SK-N-SH (cell line): ENCODE measurements around the gene F2RL3. TPM values are rescaled to one million over a fixed set of nuclear protein-coding genes. Genes with fewer than 3 reads are reported as not detected.

ENCODE experiments used
- CTCF ChIA-PET: fragments of 300-600, 350-600 bp; formaldehyde crosslinking; extraction: SDS; loops from one replicate; lab custom pipeline; 2021; lab: Yijun Ruan, JAX
- POLR2A ChIA-PET: fragments of 350-600 bp; sonication (Branson Sonifier 250); formaldehyde crosslinking; extraction: SDS; loops from one replicate; lab custom pipeline; 2020; ENCODE audit warnings: antibody characterized with exemption, inconsistent platforms; lab: Yijun Ruan, JAX
- DNase-seq: peaks from one replicate; pipeline ENCODE4 v3.0.0; 2012
- H2AFZ ChIP-seq: fragments of 200-600 bp; sonication (generic); 2 replicates; pipeline ENCODE4 v1.8.1; 2016; ENCODE audit warnings: antibody characterized with exemption, mild to moderate bottlenecking, low read depth
- H3F3A ChIP-seq: fragments of 200-600 bp; sonication (generic); replicated peaks from 2 replicates; pipeline ENCODE3; 2016; ENCODE audit warnings: antibody characterized with exemption, mild to moderate bottlenecking; ENCODE audit not compliant: insufficient read depth
- H3K27ac ChIP-seq, 2 experiments: fragments of 200-500 bp in 1 of 2; fragments of 200-600 bp in 1 of 2; sonication (Bioruptor generic) in 1 of 2; sonication (generic), shearing (Covaris generic) in 1 of 2; 2 replicates each; pipeline versions ENCODE4 v1.5.1 to v1.6.1; 2014 to 2016; ENCODE audit warnings: low read depth in 2 of 2, inconsistent platforms in 1 of 2, low read length in 1 of 2, mild to moderate bottlenecking in 1 of 2, mixed read lengths in 1 of 2
- H3K27me3 ChIP-seq: fragments of 200-600 bp; sonication (generic), shearing (Covaris generic); 2 replicates; pipeline ENCODE4 v1.6.1; 2016; ENCODE audit warnings: mixed run types; ENCODE audit not compliant: insufficient read depth
- H3K36me3 ChIP-seq, 2 experiments: fragments of 200-500 bp in 1 of 2; fragments of 200-600 bp in 1 of 2; sonication (Bioruptor generic) in 1 of 2; sonication (generic) in 1 of 2; replicated peaks in 1 of 2; 2 replicates each; pipeline versions ENCODE3 to v1.5.1; 2014 to 2016; ENCODE audit warnings: low read length in 1 of 2, mild to moderate bottlenecking in 1 of 2; ENCODE audit not compliant: insufficient read depth in 2 of 2, control insufficient read depth in 1 of 2
- H3K4me1 ChIP-seq, 2 experiments: fragments of 200-500 bp in 1 of 2; fragments of 200-600 bp in 1 of 2; sonication (Bioruptor generic) in 1 of 2; sonication (generic), shearing (Covaris generic) in 1 of 2; 2 replicates each; pipeline versions ENCODE4 v1.5.1 to v1.6.1; 2014 to 2016; ENCODE audit warnings: low read depth in 1 of 2, low read length in 1 of 2, mixed run types in 1 of 2; ENCODE audit not compliant: insufficient read depth in 2 of 2, control insufficient read depth in 1 of 2
- H3K4me2 ChIP-seq: fragments of 200-600 bp; sonication (generic), shearing (Covaris generic); 2 replicates; pipeline ENCODE4 v1.6.1; 2017; ENCODE audit warnings: mixed run types
- H3K4me3 ChIP-seq, 2 experiments: fragments of 200-500 bp in 1 of 2; fragments of 200-600 bp in 1 of 2; sonication (Bioruptor generic) in 1 of 2; sonication (generic), shearing (Covaris generic) in 1 of 2; 2 replicates each; pipeline versions ENCODE4 v1.5.1 to v1.8.1; 2014 to 2016; ENCODE audit warnings: low read depth in 2 of 2, inconsistent platforms in 1 of 2, low read length in 1 of 2, mild to moderate bottlenecking in 1 of 2, mixed read lengths in 1 of 2, moderate library complexity in 1 of 2
- H3K79me2 ChIP-seq: fragments of 200-600 bp; sonication (generic); 2 replicates; pipeline ENCODE4 v1.8.1; 2017; ENCODE audit warnings: mild to moderate bottlenecking; ENCODE audit not compliant: insufficient read depth
- H3K9ac ChIP-seq: fragments of 200-600 bp; sonication (generic); 2 replicates; pipeline ENCODE4 v1.6.1; 2017; ENCODE audit warnings: mixed run types
- H3K9me2 ChIP-seq: fragments of 200-600 bp; sonication (generic); 2 replicates; pipeline ENCODE4 v1.6.1; 2017; ENCODE audit warnings: mixed run types
- H3K9me3 ChIP-seq: fragments of 200-600 bp; sonication (generic); 2 replicates; pipeline ENCODE4 v1.6.1; 2017; ENCODE audit warnings: mixed run types, mild to moderate bottlenecking, moderate library complexity
- H4K20me1 ChIP-seq: fragments of 200-600 bp; sonication (generic); 2 replicates; pipeline ENCODE4 v1.6.1; 2017; ENCODE audit warnings: mild to moderate bottlenecking, mixed run types; ENCODE audit not compliant: insufficient read depth
- CHD2 ChIP-seq: fragments of 150-350 bp; IDR thresholded peaks from 2 replicates; pipeline ENCODE4 v1.6.1; 2018; ENCODE audit warnings: low read length; ENCODE audit not compliant: partially characterized antibody
- EZH2phosphoT487 ChIP-seq: fragments of 200-600 bp; sonication (generic); IDR thresholded peaks from 2 replicates; pipeline ENCODE4 v1.6.1; 2017; ENCODE audit warnings: low read depth, mixed run types, mild to moderate bottlenecking, antibody characterized with exemption, moderate library complexity, borderline replicate concordance
- FOXJ3 ChIP-seq: sonication (generic); formaldehyde crosslinking; IDR thresholded peaks from 2 replicates; pipeline ENCODE4 v1.5.1; 2020; ENCODE audit warnings: mild to moderate bottlenecking, missing genetic modification reagents
- FOXM1 ChIP-seq: IDR thresholded peaks from 2 replicates; pipeline ENCODE4 v1.4.0; 2012; ENCODE audit warnings: low read depth, mild to moderate bottlenecking
- GABPA ChIP-seq: IDR thresholded peaks from 2 replicates; pipeline ENCODE4 v1.4.0; 2012; ENCODE audit warnings: low read depth, mild to moderate bottlenecking
- JUND ChIP-seq: IDR thresholded peaks from 2 replicates; pipeline ENCODE4 v1.4.0; 2012
- MXI1 ChIP-seq: IDR thresholded peaks from 2 replicates; pipeline ENCODE4 v1.6.1; 2012; ENCODE audit warnings: mild to moderate bottlenecking, low read depth, low read length, improper control_type of control experiment
- NFIC ChIP-seq: IDR thresholded peaks from 2 replicates; pipeline ENCODE4 v1.4.0; 2012; ENCODE audit warnings: borderline replicate concordance
- NRF1 ChIP-seq: IDR thresholded peaks from 2 replicates; pipeline ENCODE4 v1.6.1; 2012; ENCODE audit warnings: low read depth, mild to moderate bottlenecking, low read length
- POLR2AphosphoS5 ChIP-seq: IDR thresholded peaks from 2 replicates; pipeline ENCODE4 v1.6.1; 2012; ENCODE audit warnings: low read depth, low read length
- RAD21 ChIP-seq: IDR thresholded peaks from 2 replicates; pipeline ENCODE4 v1.6.1; 2012; ENCODE audit warnings: mild to moderate bottlenecking, low read length
- RCOR1 ChIP-seq: fragments of 150-350 bp; IDR thresholded peaks from 2 replicates; pipeline ENCODE4 v1.6.1; 2017; ENCODE audit warnings: antibody characterized with exemption, low read length
- RFX5 ChIP-seq: IDR thresholded peaks from 2 replicates; pipeline ENCODE4 v1.6.1; 2012; ENCODE audit warnings: mild to moderate bottlenecking, improper control_type of control experiment, low read length
- SIN3A ChIP-seq: IDR thresholded peaks from 2 replicates; pipeline ENCODE4 v1.6.1; 2012; ENCODE audit warnings: low read depth, mild to moderate bottlenecking, low read length, moderate library complexity, borderline replicate concordance
- SMC3 ChIP-seq: IDR thresholded peaks from 2 replicates; pipeline ENCODE4 v1.6.1; 2012; ENCODE audit warnings: low read depth, low read length, improper control_type of control experiment
- TEAD4 ChIP-seq: IDR thresholded peaks from 2 replicates; pipeline ENCODE4 v1.4.0; 2012; ENCODE audit warnings: mild to moderate bottlenecking, borderline replicate concordance; ENCODE audit not compliant: insufficient read depth
- USF2 ChIP-seq: fragments of 150-350 bp; IDR thresholded peaks from 2 replicates; pipeline ENCODE4 v1.6.1; 2017; ENCODE audit warnings: antibody characterized with exemption, low read length, low read depth, borderline replicate concordance
- WGBS: methylation state at CpG from one replicate; pipeline ENCODE4 v1.1.6; 2017; ENCODE audit warnings: low lambda C conversion rate; 5-methylcytosine and 5-hydroxymethylcytosine counted together
- polyA plus RNA-seq, 3 experiments: library from polyadenylated mRNA; depleted of rRNA; stranded (reverse); fragments of >200 nt; gene quantifications; 2 replicates each; pipeline ENCODE4 v1.2.3, GENCODE V29; 2012
- TF ChIP-seq, protein P1 (sequence below): IDR thresholded peaks from 2 replicates; pipeline ENCODE4 v1.6.1; 2012; ENCODE audit warnings: mild to moderate bottlenecking, low read depth, low read length, moderate library complexity
- TF ChIP-seq, protein P2 (sequence below): IDR thresholded peaks from 2 replicates; pipeline ENCODE4 v1.4.0; 2012; ENCODE audit warnings: low read depth, borderline replicate concordance
- TF ChIP-seq, protein P3 (sequence below): fragments of 150-350 bp; IDR thresholded peaks from 2 replicates; pipeline ENCODE4 v1.6.1; 2016; ENCODE audit warnings: mild to moderate bottlenecking, low read depth, low read length

F2RL3 gene
- polyA plus RNA-seq, 1 of the 3 experiments (the other 2 are of a cell fraction): not detected

- Histone ChIP-seq H3K9me2 (no peaks in the 10 kb centered on the region), H3K9ac (no peak overlapping the region), H3K27ac (no peak overlapping the region), H2AFZ (no peak overlapping the region), H3K79me2 (0 out of 2 replicates have a peak, but pooled peaks cover 3% of the 10 kb centered on the region), H4K20me1 (no peaks in the 10 kb centered on the region), H3K4me3 (no peak overlapping the region), H3K27me3 (no peaks in the 10 kb centered on the region), H3K9me3 (no peaks in the 10 kb centered on the region), H3K36me3 (peaks cover 15 to 57% of the 10 kb centered on the region in 2 experiments), H3K4me1 (no peaks in the 10 kb centered on the region), H3K4me2 (no peak overlapping the region), H3F3A (no peaks in the 10 kb centered on the region)
- TF ChIP-seq MXI1: no peak
- no peak for TF ChIP-seq RFX5
- TF ChIP-seq POLR2AphosphoS5: no peak
- TF ChIP-seq FOXJ3 (CRISPR knock-in tag): no peak
- TF ChIP-seq, protein P1, sequence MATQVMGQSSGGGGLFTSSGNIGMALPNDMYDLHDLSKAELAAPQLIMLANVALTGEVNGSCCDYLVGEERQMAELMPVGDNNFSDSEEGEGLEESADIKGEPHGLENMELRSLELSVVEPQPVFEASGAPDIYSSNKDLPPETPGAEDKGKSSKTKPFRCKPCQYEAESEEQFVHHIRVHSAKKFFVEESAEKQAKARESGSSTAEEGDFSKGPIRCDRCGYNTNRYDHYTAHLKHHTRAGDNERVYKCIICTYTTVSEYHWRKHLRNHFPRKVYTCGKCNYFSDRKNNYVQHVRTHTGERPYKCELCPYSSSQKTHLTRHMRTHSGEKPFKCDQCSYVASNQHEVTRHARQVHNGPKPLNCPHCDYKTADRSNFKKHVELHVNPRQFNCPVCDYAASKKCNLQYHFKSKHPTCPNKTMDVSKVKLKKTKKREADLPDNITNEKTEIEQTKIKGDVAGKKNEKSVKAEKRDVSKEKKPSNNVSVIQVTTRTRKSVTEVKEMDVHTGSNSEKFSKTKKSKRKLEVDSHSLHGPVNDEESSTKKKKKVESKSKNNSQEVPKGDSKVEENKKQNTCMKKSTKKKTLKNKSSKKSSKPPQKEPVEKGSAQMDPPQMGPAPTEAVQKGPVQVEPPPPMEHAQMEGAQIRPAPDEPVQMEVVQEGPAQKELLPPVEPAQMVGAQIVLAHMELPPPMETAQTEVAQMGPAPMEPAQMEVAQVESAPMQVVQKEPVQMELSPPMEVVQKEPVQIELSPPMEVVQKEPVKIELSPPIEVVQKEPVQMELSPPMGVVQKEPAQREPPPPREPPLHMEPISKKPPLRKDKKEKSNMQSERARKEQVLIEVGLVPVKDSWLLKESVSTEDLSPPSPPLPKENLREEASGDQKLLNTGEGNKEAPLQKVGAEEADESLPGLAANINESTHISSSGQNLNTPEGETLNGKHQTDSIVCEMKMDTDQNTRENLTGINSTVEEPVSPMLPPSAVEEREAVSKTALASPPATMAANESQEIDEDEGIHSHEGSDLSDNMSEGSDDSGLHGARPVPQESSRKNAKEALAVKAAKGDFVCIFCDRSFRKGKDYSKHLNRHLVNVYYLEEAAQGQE: no peak
- no peak for TF ChIP-seq JUND
- TF ChIP-seq TEAD4: no peak
- TF ChIP-seq, protein P2, sequence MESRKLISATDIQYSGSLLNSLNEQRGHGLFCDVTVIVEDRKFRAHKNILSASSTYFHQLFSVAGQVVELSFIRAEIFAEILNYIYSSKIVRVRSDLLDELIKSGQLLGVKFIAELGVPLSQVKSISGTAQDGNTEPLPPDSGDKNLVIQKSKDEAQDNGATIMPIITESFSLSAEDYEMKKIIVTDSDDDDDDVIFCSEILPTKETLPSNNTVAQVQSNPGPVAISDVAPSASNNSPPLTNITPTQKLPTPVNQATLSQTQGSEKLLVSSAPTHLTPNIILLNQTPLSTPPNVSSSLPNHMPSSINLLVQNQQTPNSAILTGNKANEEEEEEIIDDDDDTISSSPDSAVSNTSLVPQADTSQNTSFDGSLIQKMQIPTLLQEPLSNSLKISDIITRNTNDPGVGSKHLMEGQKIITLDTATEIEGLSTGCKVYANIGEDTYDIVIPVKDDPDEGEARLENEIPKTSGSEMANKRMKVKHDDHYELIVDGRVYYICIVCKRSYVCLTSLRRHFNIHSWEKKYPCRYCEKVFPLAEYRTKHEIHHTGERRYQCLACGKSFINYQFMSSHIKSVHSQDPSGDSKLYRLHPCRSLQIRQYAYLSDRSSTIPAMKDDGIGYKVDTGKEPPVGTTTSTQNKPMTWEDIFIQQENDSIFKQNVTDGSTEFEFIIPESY: no peak
- no peak for TF ChIP-seq CHD2
- TF ChIP-seq, protein P3, sequence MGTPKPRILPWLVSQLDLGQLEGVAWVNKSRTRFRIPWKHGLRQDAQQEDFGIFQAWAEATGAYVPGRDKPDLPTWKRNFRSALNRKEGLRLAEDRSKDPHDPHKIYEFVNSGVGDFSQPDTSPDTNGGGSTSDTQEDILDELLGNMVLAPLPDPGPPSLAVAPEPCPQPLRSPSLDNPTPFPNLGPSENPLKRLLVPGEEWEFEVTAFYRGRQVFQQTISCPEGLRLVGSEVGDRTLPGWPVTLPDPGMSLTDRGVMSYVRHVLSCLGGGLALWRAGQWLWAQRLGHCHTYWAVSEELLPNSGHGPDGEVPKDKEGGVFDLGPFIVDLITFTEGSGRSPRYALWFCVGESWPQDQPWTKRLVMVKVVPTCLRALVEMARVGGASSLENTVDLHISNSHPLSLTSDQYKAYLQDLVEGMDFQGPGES: no peak
- no peak for TF ChIP-seq NFIC
- no peak for TF ChIP-seq NRF1
- TF ChIP-seq SMC3: no peak
- TF ChIP-seq USF2: no peak
- TF ChIP-seq RAD21: no peak
- no peak for TF ChIP-seq EZH2phosphoT487
- no peak for TF ChIP-seq GABPA
- no peak for TF ChIP-seq RCOR1
- TF ChIP-seq FOXM1: no peak
- TF ChIP-seq SIN3A: no peak
- ChIA-PET POLR2A (no interaction called here), CTCF (no interaction called here)
- DNase-seq: no peak
- WGBS: 94% methylated on average over 17 of the region's 20 CpGs
Observed at GRCh38 chr19:16868423-16869130, 20.2 kb upstream of the F2RL3 start.
